Activated T-cell treated with anti-CD3 and anti-CD28 coated beads for 1 hour (primary cell): ENCODE measurements around the gene PKP2.
"Not testable (repeated sequence)": the region's sequence is repeated elsewhere in the genome, so short reads cannot be mapped to it uniquely, and the experiment has no call there.

ENCODE experiments used
- DNase-seq: peaks from one replicate; pipeline ENCODE4 v3.0.0-alpha.2; 2020; ENCODE audit warnings: low read depth

PKP2 gene

DNA sequence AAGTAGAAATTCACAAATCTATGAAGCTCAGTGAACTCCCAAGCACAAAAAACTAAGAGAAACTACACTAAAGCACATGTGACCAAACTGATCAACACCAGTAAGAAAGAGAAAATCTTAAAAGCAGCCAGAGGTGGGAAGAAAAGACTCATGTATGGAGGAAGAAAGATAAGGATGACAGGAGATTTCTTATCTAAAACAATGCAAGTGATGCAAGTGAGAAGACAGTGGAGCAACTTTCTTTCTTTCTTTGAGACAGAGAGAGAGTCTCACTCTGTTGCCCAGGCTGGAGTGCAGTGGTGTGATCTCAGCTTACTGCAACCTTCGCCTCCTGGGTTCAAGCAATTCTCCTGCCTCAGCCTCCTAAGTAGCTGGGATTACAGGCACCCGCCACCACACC is 34.9 kb downstream of the PKP2 start:
- DNase-seq = not testable (repeated sequence)

DNA sequence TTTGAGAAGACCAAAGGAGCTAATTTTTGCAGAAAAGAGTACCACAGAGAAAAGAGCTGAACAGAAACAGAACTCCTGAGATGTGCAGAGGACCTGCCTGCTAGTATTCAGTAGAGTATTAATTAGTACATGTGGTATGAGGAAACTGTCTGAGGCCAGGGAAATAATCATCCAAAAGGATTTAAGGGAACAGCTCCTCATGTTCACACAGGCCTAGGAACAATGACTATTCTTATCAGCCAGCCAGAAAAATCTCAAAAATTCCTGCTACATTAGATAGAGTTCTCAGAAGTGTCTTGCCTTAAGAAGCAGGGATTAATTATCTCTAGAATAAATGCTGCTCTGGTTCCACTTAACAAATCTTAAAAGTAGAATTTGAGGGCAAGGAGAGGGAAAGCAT is 36.4 kb downstream of the PKP2 start:
- no peak for DNase-seq

DNA sequence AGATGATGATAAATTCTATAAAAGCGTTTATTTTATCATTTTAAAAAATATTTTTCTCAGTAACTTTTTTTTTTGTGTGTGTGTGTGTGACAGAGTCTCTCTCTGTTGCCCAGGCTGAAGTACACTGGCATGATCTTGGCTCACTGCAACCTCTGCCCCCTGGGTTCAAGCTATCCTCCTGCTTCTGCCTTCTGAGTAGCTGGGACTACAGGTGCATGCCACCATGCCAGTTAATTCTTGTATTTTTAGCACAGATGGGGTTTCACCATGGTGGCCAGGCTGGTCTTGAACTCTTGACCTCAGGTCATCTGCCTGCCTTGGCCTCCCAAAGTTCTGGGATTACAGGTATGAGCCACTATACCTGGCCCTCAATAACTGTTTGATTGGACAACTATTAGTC is 37.2 kb downstream of the PKP2 start:
- DNase-seq = no peak

DNA sequence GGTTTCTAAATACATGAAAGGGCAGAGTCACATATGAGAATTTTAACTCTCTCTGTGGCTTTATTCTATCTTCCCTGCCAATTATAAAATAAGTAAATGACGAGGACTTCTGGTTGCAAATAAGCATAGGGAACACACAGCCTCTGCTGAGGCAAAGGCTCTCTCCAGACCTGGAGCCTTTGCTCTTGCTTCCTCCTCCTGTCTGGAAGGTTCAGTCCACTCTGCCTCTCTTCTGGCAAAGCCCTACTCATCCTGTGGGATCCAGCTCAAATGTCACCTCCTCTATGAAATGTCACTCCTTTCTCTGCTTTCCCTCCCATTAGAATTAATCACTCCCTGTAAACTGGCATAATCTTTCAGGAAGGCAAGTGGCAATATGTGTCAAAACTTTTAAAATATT is 41.9 kb downstream of the PKP2 start:
- no peak for DNase-seq

DNA sequence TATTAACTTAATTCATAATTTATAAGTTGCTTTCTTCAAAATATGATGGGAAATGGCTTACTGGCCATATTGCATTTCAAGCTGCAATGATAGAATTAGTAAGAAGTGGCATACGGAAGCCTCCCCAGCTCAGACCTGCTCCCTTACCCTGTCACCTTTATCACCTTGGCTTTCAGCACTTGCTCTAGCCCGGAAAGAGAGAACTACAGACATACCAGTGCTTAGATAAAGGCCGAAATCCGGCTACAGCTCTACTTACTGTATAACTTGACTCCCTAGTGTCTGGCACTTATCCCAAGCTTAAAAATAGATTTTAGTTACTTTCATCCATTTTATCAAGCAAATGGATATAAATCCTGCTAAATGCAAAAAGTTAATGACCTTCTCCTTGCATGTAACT is 42.5 kb downstream of the PKP2 start:
- no peak for DNase-seq

DNA sequence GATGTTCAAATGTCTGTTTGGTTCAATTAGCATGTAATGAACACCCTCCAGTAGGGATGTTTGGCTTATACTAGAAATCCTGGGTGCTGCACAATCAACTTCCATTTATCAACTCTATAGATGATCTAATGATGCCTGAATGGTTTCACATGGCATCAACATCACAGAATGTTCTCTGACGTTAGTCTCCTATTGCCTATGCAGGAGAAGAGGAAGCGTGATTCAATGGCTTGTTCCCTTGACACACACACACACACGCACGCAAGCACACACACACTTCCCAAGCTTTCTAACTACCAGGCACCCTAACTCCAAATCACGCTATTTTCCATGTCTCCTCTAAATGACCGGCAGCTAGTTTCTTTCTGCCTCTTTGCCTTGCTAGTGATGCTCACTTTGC is 49.3 kb downstream of the PKP2 start:
- no peak for DNase-seq

DNA sequence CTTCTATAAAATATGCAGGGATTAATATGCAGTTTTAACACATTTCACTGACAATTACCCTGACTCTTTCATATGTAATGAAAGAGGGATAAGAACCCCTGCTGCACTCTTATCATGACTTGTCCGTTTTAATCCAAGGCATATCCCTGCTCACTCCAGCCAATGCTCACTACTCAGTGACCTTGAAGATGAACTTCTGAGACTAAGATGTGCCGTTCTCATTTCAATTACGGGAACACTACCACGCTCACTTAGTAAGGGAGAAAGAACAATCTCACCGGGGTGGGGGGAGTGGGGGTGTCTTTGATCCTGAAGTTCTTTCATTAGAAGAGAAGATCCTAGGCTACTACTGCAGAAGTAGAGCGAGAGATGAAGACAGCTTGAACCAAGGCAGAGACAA is 50.5 kb downstream of the PKP2 start:
- no peak for DNase-seq

DNA sequence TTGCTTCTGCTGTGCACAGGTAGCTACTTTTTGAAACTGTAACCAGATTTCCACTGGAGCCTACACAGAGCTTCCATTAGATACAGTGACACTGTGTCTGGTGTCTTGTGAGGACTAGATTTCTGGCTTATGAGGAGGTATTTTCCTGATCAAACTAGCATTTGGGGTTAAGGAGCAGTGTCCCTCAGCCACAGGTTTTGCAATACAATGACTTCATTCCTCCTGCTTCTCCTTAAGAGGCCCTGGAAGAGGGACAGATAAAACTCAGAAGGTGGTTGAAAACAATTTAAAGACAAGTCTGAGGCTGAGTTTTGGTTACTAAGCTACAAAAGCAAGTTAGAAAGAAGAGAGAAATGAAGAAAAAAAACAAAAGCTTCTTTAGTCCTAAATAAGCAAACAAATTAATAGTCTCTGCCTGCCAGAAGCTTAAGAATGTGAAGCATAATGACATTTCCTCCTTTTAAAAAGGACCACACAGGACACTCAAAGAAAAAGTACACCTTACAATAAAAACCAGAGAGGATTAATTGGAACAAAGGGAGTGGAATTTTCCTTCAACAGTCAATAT is 53.0 kb downstream of the PKP2 start:
- no peak for DNase-seq

DNA sequence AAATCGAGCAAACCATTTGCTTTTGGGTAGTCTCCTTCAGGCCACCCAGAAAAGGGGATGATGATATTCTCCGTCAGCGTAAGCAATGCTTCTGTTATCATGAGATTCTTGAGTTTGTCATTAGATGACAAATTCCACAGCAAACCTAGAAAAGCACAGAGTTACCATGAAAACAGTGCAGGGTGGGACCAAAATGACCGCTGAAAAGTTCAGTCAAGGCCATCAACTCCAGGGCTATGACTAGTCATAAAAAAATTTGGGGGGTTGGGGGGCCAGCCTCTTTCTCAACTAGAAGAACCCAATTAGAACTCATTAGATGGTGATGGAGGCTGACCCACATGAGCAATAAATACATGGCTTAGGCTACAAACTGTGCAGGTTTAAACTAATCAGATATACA is 55.5 kb downstream of the PKP2 start:
- no peak for DNase-seq

DNA sequence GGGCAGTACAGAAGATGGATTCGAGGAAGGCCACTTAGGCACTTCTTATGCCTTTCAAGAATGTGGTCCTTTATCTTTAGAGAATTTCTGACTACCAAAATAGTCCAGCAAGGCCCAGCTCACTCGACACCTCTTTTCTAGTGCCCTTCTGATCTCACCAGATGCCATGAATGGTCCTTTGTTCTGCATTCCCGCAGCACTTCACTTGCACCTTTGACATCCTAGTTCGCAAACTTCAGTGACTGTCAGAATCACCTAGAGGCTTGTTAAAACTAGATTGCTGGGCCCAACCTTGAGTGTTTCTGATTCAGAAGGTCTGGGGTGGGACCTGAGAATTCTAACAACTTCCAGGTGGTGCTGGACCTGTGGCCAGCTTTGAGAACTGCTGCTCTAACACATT is 56.7 kb downstream of the PKP2 start:
- DNase-seq = no peak

DNA sequence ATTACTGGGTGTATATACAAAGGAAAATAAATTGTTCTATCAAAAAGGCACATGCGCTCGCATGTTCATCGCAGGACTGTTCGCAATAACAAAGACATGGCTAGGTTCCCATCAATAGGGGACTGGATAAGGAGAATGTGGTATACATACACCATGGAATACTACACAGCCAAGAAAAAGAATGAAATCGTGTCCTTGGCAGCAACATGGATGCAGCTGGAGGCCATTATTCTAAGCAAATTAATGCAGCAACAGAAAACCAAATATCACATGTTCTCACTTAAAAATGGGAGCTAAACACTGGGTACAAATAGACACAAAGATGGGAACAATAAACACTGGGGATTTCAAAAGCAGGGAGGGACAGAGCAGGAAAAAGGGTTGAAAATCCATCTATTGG is 58.6 kb downstream of the PKP2 start:
- no peak for DNase-seq

DNA sequence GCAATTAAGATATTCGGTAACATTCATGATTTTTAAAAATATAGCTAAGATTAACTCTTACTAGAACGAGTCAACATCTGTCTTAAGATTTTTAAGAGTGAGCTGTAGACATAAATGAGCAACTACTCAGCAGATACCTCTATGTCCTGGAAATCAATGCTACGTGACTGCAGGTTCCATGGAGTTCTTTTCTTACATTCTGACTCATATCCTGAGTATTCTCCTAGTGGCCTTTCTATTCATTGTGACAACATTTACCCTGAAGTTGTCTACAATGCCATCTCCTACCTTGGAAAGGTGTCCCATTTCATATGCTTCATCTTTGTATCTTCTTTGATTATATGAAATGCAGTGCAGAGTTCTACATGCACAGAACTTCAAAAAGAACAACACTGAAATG is 59.9 kb downstream of the PKP2 start:
- no peak for DNase-seq

DNA sequence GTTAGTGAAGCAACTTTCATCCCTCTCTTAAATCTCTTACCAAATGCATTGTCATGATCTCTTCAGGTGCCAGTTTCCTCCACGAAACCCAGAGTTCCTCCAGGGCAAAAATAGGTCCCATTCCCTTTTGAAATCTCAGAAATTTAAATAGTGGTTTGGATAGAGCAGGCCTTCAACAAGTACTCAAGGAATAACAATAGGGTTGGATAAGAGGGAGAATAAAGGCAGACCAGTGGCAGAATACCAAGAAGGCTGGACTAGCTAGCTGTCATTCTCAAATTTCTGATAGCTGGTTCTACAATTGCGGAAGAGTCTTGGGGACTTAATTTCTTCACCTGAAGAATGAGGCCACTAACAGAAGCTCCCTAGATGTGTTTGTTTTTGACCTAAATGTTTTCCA is 62.5 kb downstream of the PKP2 start:
- no peak for DNase-seq

DNA sequence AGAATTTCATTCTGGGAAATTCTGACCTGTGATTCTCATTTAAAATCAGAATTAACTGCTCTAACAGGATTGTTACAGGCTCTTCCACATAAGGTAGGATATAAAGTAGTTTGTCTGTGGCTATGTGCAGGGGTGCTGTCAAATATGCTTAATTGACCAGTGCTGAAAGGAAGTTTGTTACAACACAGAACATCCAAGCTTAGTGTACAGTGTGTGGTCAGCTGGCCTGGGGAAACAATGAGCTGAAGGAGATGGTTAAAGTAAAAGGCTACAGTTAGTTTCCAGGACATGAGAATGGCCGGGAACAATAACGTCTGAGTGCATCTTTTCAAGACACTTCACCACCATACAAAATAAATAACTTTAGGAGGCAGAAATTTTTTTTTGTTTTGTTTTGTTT is 68.0 kb downstream of the PKP2 start:
- no peak for DNase-seq

DNA sequence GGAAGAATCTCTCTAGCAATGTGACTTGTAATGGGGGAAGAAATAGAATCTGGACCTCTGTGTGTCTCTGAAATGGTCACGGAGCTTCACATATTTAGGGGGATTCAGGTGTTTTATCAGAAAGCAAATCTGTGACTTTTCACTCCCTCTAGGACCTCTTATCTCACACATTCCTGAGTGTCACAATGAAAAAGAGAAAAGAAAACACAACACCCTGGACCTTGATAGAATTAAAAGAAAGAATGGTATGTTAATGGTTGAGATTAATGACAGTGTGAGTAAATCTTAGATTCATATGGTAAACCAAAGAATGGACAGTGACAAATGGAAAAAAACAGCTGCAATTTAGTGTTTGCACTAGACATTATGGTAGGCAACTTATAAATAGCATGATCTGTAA is 68.5 kb downstream of the PKP2 start:
- no peak for DNase-seq

DNA sequence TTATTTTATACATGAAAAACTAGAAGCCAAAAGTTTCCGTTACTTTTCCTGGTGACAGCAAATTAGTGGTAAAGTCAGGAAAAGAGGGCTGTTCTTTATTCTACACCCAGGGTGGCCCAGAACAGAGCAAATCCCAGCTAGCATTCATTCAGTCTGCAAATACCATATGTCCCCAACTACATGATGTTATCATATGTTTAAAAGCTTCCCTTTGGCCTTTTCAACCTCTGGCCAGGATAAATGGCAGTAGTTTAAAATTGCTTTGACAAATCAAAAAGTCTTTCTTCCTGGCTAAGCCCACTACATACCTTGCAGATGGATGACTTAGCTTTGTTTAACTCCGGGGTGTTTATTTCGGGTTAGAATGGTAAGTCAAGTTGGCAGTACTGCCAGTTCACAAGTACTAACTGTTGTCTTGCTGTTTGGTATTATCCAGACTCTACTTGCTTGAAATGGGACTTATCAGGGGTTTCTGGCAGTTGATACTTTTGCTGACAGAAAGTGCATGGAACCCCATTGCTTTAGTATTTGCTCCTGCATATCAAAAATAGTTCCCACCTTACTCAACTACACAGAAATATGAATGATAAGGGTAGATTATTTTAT is 69.7 kb downstream of the PKP2 start:
- no peak for DNase-seq

DNA sequence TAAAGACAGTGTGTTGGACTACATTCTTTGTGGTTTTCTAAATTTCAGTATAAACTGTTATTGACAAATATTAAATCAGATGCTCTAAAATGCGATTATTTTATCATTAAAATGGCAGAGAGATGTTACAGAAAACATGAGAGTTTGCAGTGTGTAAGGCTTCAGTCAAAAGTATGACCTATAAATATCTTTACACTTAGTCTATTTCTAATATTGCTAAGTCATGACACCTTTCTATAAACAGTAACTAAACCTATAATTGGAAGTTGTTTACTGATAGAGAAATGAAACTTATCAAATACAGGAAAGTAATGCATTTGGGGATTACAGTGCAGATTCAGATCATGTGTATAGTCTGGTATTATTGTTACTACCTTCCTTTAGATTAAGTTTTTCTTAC is 72.0 kb downstream of the PKP2 start:
- DNase-seq = no peak

DNA sequence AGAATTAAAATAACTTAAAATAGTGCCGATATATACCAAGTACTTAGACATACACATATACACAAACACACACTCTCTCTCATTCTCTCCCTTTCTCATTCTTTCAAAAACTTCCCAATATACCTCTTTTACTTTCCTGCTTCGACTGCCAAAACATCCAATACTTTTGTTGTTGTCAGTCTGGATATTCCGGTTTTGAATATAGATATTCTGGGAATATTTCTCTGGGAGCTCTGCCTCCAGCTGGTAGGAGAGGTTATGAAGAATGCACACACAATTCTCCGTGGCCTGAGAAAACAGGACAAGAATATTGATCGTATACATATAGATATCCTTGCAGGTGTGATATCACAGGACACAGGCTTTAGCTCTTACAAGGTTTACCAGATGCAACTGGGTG is 74.2 kb downstream of the PKP2 start:
- no peak for DNase-seq

DNA sequence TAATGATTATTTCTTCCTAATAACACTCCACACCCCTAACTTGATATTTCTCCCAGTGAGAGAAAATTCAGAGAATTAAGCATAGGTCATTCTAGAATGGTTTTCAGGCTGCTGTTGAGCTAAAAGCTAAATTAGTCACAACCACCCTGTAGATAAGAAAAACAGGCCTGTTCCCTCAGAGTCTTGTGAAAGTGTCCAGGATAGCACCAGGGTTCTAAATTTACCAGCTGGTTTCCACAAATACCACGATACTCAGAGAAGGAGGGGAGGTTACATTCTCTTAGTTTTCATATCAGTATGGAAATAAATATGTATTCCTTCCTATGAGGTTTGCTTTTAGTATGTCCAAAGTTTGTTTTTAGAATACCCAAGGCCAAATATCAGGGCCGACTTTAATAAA is 74.9 kb downstream of the PKP2 start:
- DNase-seq = no peak

DNA sequence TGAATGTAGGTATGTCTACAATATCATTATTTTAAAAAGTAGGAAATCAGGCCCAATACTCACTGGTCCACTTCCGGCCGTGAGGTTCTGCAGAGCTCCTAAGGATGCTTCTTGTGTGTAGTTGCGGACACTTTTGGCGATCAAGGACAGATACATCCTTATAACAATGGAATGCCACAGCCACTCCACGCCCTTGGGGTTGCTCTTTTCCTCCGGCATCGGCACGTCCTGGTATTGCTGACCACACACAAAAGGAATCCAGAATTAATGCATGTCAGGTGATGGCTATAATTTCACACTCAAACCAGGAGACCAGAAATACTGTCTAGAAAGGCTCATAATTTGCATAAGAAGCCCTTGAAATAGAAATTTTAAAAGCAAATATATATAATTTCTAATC is 75.3 kb downstream of the PKP2 start:
- DNase-seq = no peak

DNA sequence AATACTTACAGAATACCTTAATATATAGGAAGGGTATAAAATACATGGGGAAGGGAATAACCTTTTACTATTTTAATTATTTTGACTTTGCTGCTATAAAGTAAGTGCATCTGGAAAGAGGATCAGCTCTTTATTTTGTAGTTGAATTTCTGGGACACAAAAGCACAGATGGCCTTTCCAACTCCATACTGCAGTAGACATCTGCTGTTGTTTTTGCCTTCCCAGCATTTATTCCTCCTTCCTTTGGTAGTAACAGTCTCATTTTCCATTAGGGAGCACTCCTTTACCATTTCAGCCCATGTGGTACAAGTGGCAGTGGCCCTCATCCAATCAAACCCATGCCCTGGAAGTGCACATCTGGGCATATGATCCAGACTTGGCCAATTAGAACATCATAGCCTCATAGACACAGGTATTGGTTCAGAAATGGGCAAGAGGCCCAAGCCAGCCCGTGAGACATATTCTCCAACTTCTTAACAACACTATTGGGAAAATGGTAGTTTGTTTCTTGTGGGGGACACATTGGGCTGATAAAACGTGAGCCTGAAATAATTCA is 76.1 kb downstream of the PKP2 start:
- no peak for DNase-seq

DNA sequence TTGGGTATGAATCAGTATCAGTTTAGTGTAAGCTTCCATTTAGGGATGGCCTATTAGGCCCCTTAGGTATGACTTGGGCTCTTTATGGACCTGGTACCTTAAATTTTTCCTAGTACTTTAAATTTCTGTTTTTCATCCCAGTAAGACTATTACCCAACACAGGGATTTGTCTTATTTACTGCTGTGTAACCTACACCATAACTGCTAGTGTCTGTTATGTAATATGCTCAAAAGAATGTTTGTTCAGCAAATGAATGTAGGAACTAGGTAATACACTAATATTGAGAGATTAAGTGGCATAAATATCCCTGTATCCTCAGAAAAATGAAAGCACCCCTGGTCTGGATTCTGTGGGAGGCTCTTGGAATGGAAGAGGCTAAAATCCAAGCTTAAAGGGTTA is 77.2 kb downstream of the PKP2 start:
- no peak for DNase-seq

DNA sequence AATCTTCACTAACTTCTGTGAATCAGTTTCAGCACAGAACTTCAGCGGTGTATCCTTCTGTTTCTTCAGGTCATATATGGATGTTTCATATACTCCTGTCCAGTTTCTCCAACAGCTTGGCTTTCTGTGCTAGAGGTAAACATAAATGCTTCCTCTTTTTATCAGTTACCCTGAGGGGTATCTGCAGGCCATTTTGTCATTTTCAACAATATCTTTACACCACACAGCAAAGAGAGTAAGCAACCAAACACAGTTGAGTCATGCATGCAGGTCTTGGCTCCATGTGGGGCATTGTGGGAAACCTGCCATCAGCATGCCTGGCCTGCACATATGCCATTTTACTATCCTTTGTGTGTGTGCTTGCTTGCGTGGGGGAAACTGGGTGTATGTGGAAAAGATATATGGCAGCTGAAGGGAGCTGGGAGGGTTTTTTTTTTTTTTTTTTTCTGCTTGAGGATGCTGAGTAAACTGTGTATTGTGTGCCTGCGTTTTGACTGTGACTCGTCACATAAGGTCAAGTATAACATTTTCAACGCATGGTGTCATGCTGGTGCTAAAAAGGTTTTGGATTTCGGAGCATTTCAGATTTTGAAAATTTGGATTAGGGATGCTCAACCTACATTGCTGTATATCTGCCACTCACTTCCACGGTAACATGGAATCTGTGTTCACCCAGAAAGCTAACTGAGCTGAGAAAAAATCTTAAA is 84.7 kb downstream of the PKP2 start:
- DNase-seq = no peak

DNA sequence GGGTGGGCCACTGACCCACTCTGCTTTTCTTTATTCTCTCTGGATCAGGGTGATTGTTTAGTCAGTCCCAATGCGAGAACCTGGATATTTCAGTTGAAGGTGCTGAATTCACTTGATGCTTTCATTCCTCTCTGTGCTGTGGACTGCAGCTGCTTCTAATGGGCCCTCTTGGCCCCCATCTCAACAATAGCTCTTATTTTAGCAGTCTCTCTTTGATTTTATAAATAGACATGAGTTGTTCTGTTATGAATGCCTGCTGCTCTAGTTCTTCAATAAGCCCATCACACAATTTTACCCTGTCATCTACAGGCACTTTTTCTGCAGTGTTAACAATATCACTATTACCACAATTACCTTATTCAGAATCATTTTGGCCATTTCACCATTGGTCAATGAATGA is 86.7 kb downstream of the PKP2 start:
- DNase-seq = no peak
